Small intestine (tissue), 7 donors: Measurements from ENCODE around the gene AP4S1. TPM values are rescaled to one million over a fixed set of nuclear protein-coding genes. Genes with fewer than 3 reads are reported as not detected.

Source experiments
- DNase-seq, 2 donors: peaks; one replicate each; pipeline versions ENCODE4 v3.0.0 to v3.0.0-alpha.2; 2013
- FAIRE-seq: peaks from 2 replicates; lab custom pipeline; 2012; peaks lifted over from hg19 to GRCh38; lab: Jason Lieb, UNC
- H3K27ac ChIP-seq, 3 donors: one replicate each; pipeline ENCODE4 v1.5.1; 2013; ENCODE audit warnings: low read length in 2 of 3, mild to moderate bottlenecking in 2 of 3, control low read depth in 1 of 3, inconsistent platforms in 1 of 3, low read depth in 1 of 3, moderate library complexity in 1 of 3
- H3K27me3 ChIP-seq, 3 donors: one replicate each; pipeline ENCODE4 v1.6.1; 2013; ENCODE audit warnings: low read length in 3 of 3, inconsistent platforms in 1 of 3; ENCODE audit not compliant: control insufficient read depth in 3 of 3, insufficient read depth in 3 of 3
- H3K36me3 ChIP-seq, 3 donors: one replicate each; pipeline ENCODE4 v1.6.1; 2013; ENCODE audit warnings: low read length in 3 of 3, inconsistent platforms in 1 of 3, low read depth in 1 of 3, mild to moderate bottlenecking in 1 of 3, moderate library complexity in 1 of 3; ENCODE audit not compliant: control insufficient read depth in 3 of 3, insufficient read depth in 2 of 3
- H3K4me1 ChIP-seq, 3 donors: one replicate each; pipeline ENCODE4 v1.6.1; 2013; ENCODE audit warnings: low read length in 2 of 3, inconsistent platforms in 1 of 3, low read depth in 1 of 3, mild to moderate bottlenecking in 1 of 3, moderate library complexity in 1 of 3; ENCODE audit not compliant: control insufficient read depth in 3 of 3, insufficient read depth in 2 of 3
- H3K4me3 ChIP-seq, 3 donors: one replicate each; pipeline ENCODE4 v1.5.1; 2013; ENCODE audit warnings: low read length in 3 of 3, control low read depth in 1 of 3, inconsistent platforms in 1 of 3, low read depth in 1 of 3, mild to moderate bottlenecking in 1 of 3, moderate library complexity in 1 of 3
- H3K9me3 ChIP-seq, 2 donors: one replicate each; pipeline ENCODE4 v1.6.1; 2013; ENCODE audit warnings: low read depth in 1 of 2, low read length in 1 of 2; ENCODE audit not compliant: control insufficient read depth in 2 of 2, insufficient read depth in 1 of 2
- WGBS, 3 donors: extraction: QIAGEN DNeasy Blood & Tissue Kit; methylation state at CpG; one replicate each; pipeline ENCODE4 v1.1.7; 2013; 5-methylcytosine and 5-hydroxymethylcytosine counted together
- polyA plus RNA-seq, 4 donors: library from polyadenylated mRNA; stranded (reverse) in 3 of 4; unstranded in 1 of 4; fragments of 200-250 nt in 3 of 4; fragments of 120-200 nt in 1 of 4; gene quantifications; one replicate each; pipeline versions ENCODE4 v1.2.1 to v1.2.3, GENCODE V29; 2013
- donor health status: healthy with polysubstance abuse.
- donor health status: control.
- donor health status: control.
- donor health status: Bipolar disorder and iron deficiency.
- donor health status: healthy.

Gene AP4S1
- polyA plus RNA-seq, 4 donors, result 1.6 to 10.9 (median 5.7) TPM

- peaks cover 0 to 6% (median 2%) of the 10 kb centered on the region in 3 donors for H3K4me1 ChIP-seq
- WGBS, 3 donors, result 0% methylated on average over 42 to 48 of the region's 48 CpGs
- no peak for FAIRE-seq
These were observed 1.2 kb downstream of the AP4S1 start for GRCh38 chr14:31026450-31027235.

GRCh38 chr14:31027847-31028246 lies 2.4 kb downstream of the AP4S1 start:
- no peaks in the 10 kb centered on the region for H3K27me3 ChIP-seq
- H3K36me3 ChIP-seq, result no peaks in the 10 kb centered on the region
- H3K4me3 ChIP-seq, result no peak overlapping the region
- peak overlapping the region in 1 of 3 donors; percentile 90 for H3K27ac ChIP-seq
- peaks cover 0 to 6% (median 2%) of the 10 kb centered on the region in 3 donors for H3K4me1 ChIP-seq
- H3K9me3 ChIP-seq, result no peaks in the 10 kb centered on the region
- DNase-seq (peak in 1 of 2 donors; percentile 71), FAIRE-seq (no peak)
- 70 to 91% (median 78%) methylated on average over 1 of the region's 1 CpG for WGBS, 3 donors

More at GRCh38 chr14:31026450-31027235, 1.2 kb downstream of the AP4S1 start:
- Histone ChIP-seq H3K27me3 (no peaks in the 10 kb centered on the region), H3K9me3 (no peaks in the 10 kb centered on the region), H3K4me3 (peak overlapping the region; percentile 89 to 93 (median 91)), H3K27ac (peak overlapping the region; percentile 83 to 97 (median 90)), H3K36me3 (no peaks in the 10 kb centered on the region)
- peak; percentile 96 to 98 for DNase-seq

GRCh38 chr14:31029016-31029970 lies 3.8 kb downstream of the AP4S1 start:
- H3K36me3 ChIP-seq, result no peaks in the 10 kb centered on the region
- FAIRE-seq (no peak), DNase-seq (no peak)
- no peaks in the 10 kb centered on the region for H3K27me3 ChIP-seq
- H3K27ac ChIP-seq, result no peak overlapping the region
- WGBS, 3 donors, result 94 to 97% (median 94%) methylated on average over 3 of the region's 3 CpGs
- H3K4me3 ChIP-seq, result no peak overlapping the region
- no peaks in the 10 kb centered on the region for H3K9me3 ChIP-seq
- peaks cover 0 to 6% (median 2%) of the 10 kb centered on the region in 3 donors for H3K4me1 ChIP-seq

GRCh38 chr14:31030469-31030868 lies 5.0 kb downstream of the AP4S1 start:
- no peak overlapping the region for H3K4me3 ChIP-seq
- H3K27me3 ChIP-seq, result no peaks in the 10 kb centered on the region
- H3K4me1 ChIP-seq, result peaks cover 0 to 6% (median 2%) of the 10 kb centered on the region in 3 donors
- 91 to 95% (median 95%) methylated on average over 5 of the region's 5 CpGs for WGBS, 3 donors
- H3K36me3 ChIP-seq, result no peaks in the 10 kb centered on the region
- H3K27ac ChIP-seq, result no peak overlapping the region
- FAIRE-seq (no peak), DNase-seq (no peak)
- H3K9me3 ChIP-seq, result no peaks in the 10 kb centered on the region

- FAIRE-seq, result no peak
- H3K4me1 ChIP-seq, result peaks cover 0 to 3% (median 0%) of the 10 kb centered on the region in 3 donors
- 96 to 97% (median 96%) methylated on average over 4 of the region's 4 CpGs for WGBS, 3 donors
- no peak overlapping the region for H3K27ac ChIP-seq
- H3K4me3 ChIP-seq, result no peak overlapping the region
- H3K9me3 ChIP-seq, result no peaks in the 10 kb centered on the region
- H3K27me3 ChIP-seq, result no peaks in the 10 kb centered on the region
- DNase-seq, result no peak
- H3K36me3 ChIP-seq, result peaks cover 0 to 3% (median 0%) of the 10 kb centered on the region in 3 donors
These were observed 11.1 kb downstream of the AP4S1 start for GRCh38 chr14:31036552-31036951.

- no peaks in the 10 kb centered on the region for H3K27me3 ChIP-seq
- DNase-seq (peak in 1 of 2 donors; percentile 20), FAIRE-seq (no peak)
- WGBS, 3 donors, result 65 to 82% (median 76%) methylated on average over 1 of the region's 1 CpG
- peaks cover 0 to 3% (median 0%) of the 10 kb centered on the region in 3 donors for H3K4me1 ChIP-seq
- peak overlapping the region in 1 of 3 donors; percentile 6 for H3K27ac ChIP-seq
- peaks cover 0 to 3% (median 0%) of the 10 kb centered on the region in 3 donors for H3K36me3 ChIP-seq
- H3K9me3 ChIP-seq, result no peaks in the 10 kb centered on the region
- no peak overlapping the region for H3K4me3 ChIP-seq
These were observed 12.3 kb downstream of the AP4S1 start for GRCh38 chr14:31037709-31038221.

GRCh38 chr14:31038521-31039166 lies 13.2 kb downstream of the AP4S1 start:
- peak overlapping the region in 1 of 3 donors; percentile 6 for H3K27ac ChIP-seq
- H3K4me1 ChIP-seq, result peaks cover 0 to 3% (median 0%) of the 10 kb centered on the region in 3 donors
- H3K36me3 ChIP-seq, result peaks cover 0 to 3% (median 0%) of the 10 kb centered on the region in 3 donors
- FAIRE-seq (no peak), DNase-seq (peak; percentile 45 to 47)
- no peaks in the 10 kb centered on the region for H3K9me3 ChIP-seq
- H3K27me3 ChIP-seq, result no peaks in the 10 kb centered on the region
- WGBS, 3 donors, result 8 to 37% (median 35%) methylated on average over 3 of the region's 3 CpGs
- no peak overlapping the region for H3K4me3 ChIP-seq
